ENCODE results near the gene MAP2K1.

DNA sequence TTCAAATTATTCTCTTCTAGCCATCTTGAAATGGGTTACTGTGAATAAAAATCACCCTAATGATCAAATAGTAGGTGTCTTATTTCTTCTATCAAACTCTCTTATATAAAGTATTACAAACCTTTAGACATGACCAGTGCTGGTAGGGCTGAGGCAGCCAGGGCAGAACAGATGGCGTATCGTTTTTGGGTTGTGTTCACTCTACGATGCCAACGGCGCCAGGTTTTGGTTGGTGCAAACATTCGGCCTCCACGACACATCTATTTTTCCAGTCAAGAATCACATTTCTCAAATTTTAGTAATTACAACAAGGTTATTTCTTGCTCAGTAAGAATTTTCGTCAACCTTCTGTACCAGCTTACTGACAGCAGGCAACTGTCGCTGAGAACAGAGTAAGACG, 115.8 kb downstream of the MAP2K1 start:
- TF ChIP-seq, protein P1, sequence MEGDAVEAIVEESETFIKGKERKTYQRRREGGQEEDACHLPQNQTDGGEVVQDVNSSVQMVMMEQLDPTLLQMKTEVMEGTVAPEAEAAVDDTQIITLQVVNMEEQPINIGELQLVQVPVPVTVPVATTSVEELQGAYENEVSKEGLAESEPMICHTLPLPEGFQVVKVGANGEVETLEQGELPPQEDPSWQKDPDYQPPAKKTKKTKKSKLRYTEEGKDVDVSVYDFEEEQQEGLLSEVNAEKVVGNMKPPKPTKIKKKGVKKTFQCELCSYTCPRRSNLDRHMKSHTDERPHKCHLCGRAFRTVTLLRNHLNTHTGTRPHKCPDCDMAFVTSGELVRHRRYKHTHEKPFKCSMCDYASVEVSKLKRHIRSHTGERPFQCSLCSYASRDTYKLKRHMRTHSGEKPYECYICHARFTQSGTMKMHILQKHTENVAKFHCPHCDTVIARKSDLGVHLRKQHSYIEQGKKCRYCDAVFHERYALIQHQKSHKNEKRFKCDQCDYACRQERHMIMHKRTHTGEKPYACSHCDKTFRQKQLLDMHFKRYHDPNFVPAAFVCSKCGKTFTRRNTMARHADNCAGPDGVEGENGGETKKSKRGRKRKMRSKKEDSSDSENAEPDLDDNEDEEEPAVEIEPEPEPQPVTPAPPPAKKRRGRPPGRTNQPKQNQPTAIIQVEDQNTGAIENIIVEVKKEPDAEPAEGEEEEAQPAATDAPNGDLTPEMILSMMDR (optimal IDR thresholded peaks at IDR 0.05 in 1 of 3, IDR thresholded peaks at IDR 0.05 in 1 of 3, conservative IDR thresholded peaks at IDR 0.05 in 1 of 3; ENCODE audit: extremely low read depth in 1 of 3, insufficient read depth in 2 of 3, low read length in 3 of 3) = no peak
- TF ChIP-seq EZH2 (IDR thresholded peaks at IDR 0.05; ENCODE audit: low read length) = no peak
